SK-N-SH (cell line): ENCODE results near the gene NEK10.

Experiments used
- EP300 ChIP-seq, 2 experiments: IDR thresholded peaks; 2 replicates each; pipeline versions ENCODE4 v1.4.0 to v1.6.1; 2012; ENCODE audit warnings: borderline replicate concordance in 1 of 2, low read depth in 1 of 2, low read length in 1 of 2
- GABPA ChIP-seq: IDR thresholded peaks from 2 replicates; pipeline ENCODE4 v1.4.0; 2012; ENCODE audit warnings: low read depth, mild to moderate bottlenecking
- JUND ChIP-seq: IDR thresholded peaks from 2 replicates; pipeline ENCODE4 v1.4.0; 2012
- POLR2AphosphoS5 ChIP-seq: IDR thresholded peaks from 2 replicates; pipeline ENCODE4 v1.6.1; 2012; ENCODE audit warnings: low read depth, low read length
- SIN3A ChIP-seq: IDR thresholded peaks from 2 replicates; pipeline ENCODE4 v1.6.1; 2012; ENCODE audit warnings: low read depth, mild to moderate bottlenecking, low read length, moderate library complexity, borderline replicate concordance
- TAF1 ChIP-seq: IDR thresholded peaks from 2 replicates; pipeline ENCODE4 v1.6.1; 2012; ENCODE audit warnings: low read depth, mild to moderate bottlenecking, low read length, moderate library complexity, borderline replicate concordance
- TF ChIP-seq, protein P1 (sequence below): fragments of 200-600 bp; sonication (generic); IDR thresholded peaks from 2 replicates; pipeline ENCODE4 v1.6.1; 2017; ENCODE audit warnings: antibody characterized with exemption, mild to moderate bottlenecking, moderate library complexity
- TF ChIP-seq, protein P2 (sequence below): IDR thresholded peaks from 2 replicates; pipeline ENCODE4 v1.4.0; 2012; ENCODE audit warnings: low read depth
- TF ChIP-seq, protein P3 (sequence below): IDR thresholded peaks from 2 replicates; pipeline ENCODE4; 2012
- TF ChIP-seq, protein P4 (sequence below): IDR thresholded peaks from 2 replicates; pipeline ENCODE4 v1.6.1; 2012; ENCODE audit warnings: mild to moderate bottlenecking, low read depth, low read length, moderate library complexity
- TF ChIP-seq, protein P5 (sequence below): IDR thresholded peaks from 2 replicates; pipeline ENCODE4 v1.4.0; 2012; ENCODE audit warnings: low read depth, borderline replicate concordance

DNA sequence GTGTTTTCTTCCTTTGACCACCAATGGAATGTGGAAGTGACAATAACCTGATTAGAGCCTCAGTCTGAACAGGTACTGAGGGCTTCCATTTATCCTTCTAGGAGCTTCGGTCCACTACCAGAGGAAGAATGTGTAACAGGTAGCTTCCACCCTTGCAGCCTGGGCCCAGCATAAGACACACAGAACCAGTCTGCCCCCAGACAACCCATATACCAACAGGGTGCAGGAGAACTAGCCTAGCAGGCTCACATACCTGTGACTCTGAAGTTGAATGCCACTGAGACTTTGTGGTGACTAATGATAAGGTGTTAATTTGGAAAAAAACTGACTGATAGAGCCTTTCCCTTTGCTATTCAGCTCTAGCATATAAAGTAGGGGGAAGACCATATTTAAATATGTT is 166.2 kb downstream of the NEK10 start:
- TF ChIP-seq, protein P1, sequence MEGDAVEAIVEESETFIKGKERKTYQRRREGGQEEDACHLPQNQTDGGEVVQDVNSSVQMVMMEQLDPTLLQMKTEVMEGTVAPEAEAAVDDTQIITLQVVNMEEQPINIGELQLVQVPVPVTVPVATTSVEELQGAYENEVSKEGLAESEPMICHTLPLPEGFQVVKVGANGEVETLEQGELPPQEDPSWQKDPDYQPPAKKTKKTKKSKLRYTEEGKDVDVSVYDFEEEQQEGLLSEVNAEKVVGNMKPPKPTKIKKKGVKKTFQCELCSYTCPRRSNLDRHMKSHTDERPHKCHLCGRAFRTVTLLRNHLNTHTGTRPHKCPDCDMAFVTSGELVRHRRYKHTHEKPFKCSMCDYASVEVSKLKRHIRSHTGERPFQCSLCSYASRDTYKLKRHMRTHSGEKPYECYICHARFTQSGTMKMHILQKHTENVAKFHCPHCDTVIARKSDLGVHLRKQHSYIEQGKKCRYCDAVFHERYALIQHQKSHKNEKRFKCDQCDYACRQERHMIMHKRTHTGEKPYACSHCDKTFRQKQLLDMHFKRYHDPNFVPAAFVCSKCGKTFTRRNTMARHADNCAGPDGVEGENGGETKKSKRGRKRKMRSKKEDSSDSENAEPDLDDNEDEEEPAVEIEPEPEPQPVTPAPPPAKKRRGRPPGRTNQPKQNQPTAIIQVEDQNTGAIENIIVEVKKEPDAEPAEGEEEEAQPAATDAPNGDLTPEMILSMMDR, result no peak
- TF ChIP-seq, protein P2, sequence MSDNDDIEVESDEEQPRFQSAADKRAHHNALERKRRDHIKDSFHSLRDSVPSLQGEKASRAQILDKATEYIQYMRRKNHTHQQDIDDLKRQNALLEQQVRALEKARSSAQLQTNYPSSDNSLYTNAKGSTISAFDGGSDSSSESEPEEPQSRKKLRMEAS, result no peak
- TF ChIP-seq SIN3A (no peak), TAF1 (no peak), JUND (no peak), POLR2AphosphoS5 (no peak), GABPA (no peak), EP300 (IDR thresholded peaks at IDR 0.05; ENCODE audit: borderline replicate concordance in 1 of 2, low read depth in 1 of 2, low read length in 1 of 2) (no peak)
- TF ChIP-seq, protein P3, sequence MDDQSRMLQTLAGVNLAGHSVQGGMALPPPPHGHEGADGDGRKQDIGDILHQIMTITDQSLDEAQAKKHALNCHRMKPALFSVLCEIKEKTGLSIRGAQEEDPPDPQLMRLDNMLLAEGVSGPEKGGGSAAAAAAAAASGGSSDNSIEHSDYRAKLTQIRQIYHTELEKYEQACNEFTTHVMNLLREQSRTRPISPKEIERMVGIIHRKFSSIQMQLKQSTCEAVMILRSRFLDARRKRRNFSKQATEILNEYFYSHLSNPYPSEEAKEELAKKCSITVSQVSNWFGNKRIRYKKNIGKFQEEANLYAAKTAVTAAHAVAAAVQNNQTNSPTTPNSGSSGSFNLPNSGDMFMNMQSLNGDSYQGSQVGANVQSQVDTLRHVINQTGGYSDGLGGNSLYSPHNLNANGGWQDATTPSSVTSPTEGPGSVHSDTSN, result no peak
- TF ChIP-seq, protein P4, sequence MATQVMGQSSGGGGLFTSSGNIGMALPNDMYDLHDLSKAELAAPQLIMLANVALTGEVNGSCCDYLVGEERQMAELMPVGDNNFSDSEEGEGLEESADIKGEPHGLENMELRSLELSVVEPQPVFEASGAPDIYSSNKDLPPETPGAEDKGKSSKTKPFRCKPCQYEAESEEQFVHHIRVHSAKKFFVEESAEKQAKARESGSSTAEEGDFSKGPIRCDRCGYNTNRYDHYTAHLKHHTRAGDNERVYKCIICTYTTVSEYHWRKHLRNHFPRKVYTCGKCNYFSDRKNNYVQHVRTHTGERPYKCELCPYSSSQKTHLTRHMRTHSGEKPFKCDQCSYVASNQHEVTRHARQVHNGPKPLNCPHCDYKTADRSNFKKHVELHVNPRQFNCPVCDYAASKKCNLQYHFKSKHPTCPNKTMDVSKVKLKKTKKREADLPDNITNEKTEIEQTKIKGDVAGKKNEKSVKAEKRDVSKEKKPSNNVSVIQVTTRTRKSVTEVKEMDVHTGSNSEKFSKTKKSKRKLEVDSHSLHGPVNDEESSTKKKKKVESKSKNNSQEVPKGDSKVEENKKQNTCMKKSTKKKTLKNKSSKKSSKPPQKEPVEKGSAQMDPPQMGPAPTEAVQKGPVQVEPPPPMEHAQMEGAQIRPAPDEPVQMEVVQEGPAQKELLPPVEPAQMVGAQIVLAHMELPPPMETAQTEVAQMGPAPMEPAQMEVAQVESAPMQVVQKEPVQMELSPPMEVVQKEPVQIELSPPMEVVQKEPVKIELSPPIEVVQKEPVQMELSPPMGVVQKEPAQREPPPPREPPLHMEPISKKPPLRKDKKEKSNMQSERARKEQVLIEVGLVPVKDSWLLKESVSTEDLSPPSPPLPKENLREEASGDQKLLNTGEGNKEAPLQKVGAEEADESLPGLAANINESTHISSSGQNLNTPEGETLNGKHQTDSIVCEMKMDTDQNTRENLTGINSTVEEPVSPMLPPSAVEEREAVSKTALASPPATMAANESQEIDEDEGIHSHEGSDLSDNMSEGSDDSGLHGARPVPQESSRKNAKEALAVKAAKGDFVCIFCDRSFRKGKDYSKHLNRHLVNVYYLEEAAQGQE, result no peak
- TF ChIP-seq, protein P5, sequence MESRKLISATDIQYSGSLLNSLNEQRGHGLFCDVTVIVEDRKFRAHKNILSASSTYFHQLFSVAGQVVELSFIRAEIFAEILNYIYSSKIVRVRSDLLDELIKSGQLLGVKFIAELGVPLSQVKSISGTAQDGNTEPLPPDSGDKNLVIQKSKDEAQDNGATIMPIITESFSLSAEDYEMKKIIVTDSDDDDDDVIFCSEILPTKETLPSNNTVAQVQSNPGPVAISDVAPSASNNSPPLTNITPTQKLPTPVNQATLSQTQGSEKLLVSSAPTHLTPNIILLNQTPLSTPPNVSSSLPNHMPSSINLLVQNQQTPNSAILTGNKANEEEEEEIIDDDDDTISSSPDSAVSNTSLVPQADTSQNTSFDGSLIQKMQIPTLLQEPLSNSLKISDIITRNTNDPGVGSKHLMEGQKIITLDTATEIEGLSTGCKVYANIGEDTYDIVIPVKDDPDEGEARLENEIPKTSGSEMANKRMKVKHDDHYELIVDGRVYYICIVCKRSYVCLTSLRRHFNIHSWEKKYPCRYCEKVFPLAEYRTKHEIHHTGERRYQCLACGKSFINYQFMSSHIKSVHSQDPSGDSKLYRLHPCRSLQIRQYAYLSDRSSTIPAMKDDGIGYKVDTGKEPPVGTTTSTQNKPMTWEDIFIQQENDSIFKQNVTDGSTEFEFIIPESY, result no peak
